Measurements from ENCODE around the gene APBA1. TPM values are rescaled to one million over a fixed set of nuclear protein-coding genes. Genes with fewer than 3 reads are reported as not detected.

The APBA1 gene
- total RNA-seq, 1 experiment from 2014 or later = not detected

DNA sequence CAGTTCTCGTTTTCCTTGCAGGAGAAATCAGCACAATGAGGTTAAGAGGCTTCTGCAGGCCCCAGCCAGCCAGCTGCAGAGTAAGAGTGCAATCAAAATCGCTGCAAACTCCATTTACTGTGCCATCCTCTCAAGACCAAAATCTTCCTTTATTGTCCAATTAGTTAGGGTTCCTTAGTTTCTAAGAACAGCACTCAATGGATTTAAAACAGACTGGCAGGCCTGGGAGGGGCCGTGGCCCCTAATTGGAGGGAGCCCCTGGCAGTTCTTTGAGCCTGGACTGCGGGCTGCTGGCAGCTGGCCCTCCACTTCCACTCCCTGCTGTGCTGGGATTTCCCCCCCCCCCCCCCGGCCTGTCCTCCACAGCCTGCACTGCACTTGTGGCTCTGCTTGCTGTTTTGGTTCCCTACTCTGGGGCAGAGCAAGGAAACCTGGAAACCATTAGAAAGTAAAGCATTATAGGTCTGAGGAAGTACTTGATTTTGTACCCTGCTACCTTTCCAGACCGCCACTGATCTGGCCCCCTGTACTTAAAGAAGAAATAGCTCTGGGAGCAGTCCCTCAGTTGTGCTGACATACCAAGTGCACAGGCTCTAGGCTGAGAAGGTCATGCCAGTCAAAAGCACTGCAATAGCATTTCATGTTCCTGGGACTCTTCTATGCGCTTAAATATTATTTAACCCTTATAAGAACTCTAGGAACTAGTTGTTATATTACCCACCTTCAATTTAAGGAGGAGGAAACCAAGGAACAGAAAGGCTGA lies 129.0 kb downstream of the APBA1 start:
- Histone ChIP-seq H3K27me3 (ENCODE audit: low read length) (no peaks in the 10 kb centered on the region), H3K9ac (ENCODE audit: low read length) (no peak overlapping the region), H3K9me2 (replicated peaks; ENCODE audit: insufficient read depth, low read length) (no peaks in the 10 kb centered on the region), H4K20me1 (ENCODE audit: insufficient read depth, low read depth, low read length) (no peaks in the 10 kb centered on the region), H3K27ac (ENCODE audit: low read length) (no peak overlapping the region), H3K9me3 (ENCODE audit: low read length) (no peaks in the 10 kb centered on the region), H3K36me3 (ENCODE audit: insufficient read depth, low read length) (no peaks in the 10 kb centered on the region), H3K79me2 (ENCODE audit: low read length) (no peaks in the 10 kb centered on the region), H3K4me3 (ENCODE audit: low read length) (no peak overlapping the region), H3K4me1 (ENCODE audit: low read length) (no peaks in the 10 kb centered on the region), H2AFZ (ENCODE audit: low read length) (no peak overlapping the region), H3K4me2 (ENCODE audit: low read depth, low read length, poor library complexity, severe bottlenecking) (no peak overlapping the region)
- DNase-seq = no peak

DNA sequence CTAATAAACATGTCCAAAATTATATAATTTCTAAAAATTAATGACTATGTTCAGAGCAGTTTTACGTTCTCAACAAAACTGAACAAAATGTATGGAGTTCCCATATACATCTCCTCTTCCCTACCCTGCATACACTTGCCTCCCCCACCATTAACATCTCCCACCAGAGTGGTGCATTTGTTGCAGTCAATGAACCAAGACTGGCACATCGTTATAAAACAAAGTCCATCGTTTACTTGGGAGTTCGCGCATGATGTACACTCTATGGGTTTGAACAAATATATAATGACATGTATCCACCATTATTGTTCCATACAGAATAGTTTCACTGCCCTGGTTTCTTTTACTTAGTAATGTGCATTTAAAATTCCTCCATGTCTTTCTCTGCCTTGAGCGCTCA lies 130.1 kb downstream of the APBA1 start:
- Histone ChIP-seq H3K4me2 (ENCODE audit: low read depth, low read length, poor library complexity, severe bottlenecking) (no peak overlapping the region), H2AFZ (ENCODE audit: low read length) (no peak overlapping the region), H3K4me3 (ENCODE audit: low read length) (no peak overlapping the region), H3K9me2 (replicated peaks; ENCODE audit: insufficient read depth, low read length) (no peaks in the 10 kb centered on the region), H3K79me2 (ENCODE audit: low read length) (no peaks in the 10 kb centered on the region), H3K9ac (ENCODE audit: low read length) (no peak overlapping the region), H4K20me1 (ENCODE audit: insufficient read depth, low read depth, low read length) (no peaks in the 10 kb centered on the region), H3K36me3 (ENCODE audit: insufficient read depth, low read length) (no peaks in the 10 kb centered on the region), H3K4me1 (ENCODE audit: low read length) (no peaks in the 10 kb centered on the region), H3K27ac (ENCODE audit: low read length) (no peak overlapping the region), H3K9me3 (ENCODE audit: low read length) (no peaks in the 10 kb centered on the region), H3K27me3 (ENCODE audit: low read length) (no peaks in the 10 kb centered on the region)
- no peak for DNase-seq

DNA sequence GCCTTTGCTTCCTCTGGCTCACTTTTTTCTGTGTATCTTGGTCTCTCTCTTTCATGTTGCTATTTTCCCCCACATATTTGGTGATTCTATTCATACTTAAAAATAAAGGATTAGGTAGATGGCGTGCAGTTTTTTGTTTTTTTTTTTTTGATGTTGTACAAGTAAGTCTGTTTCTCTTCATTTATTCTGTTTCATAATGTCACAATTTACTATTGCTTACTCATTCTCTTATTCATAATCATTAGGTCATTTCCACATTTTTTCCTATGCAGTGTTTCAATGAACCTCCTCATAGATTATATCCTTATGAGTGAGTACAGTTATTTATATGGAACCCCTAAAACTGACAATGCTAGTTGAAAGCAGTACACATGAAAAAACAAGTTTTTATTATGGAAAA lies 136.3 kb downstream of the APBA1 start:
- no peaks in the 10 kb centered on the region for H3K9me3 ChIP-seq (ENCODE audit: low read length)
- H3K36me3 ChIP-seq (ENCODE audit: insufficient read depth, low read length) = no peaks in the 10 kb centered on the region
- no peak for DNase-seq
- H3K9me2 ChIP-seq (replicated peaks; ENCODE audit: insufficient read depth, low read length) = no peaks in the 10 kb centered on the region
- no peak overlapping the region for H3K4me2 ChIP-seq (ENCODE audit: low read depth, low read length, poor library complexity, severe bottlenecking)
- H4K20me1 ChIP-seq (ENCODE audit: insufficient read depth, low read depth, low read length) = no peaks in the 10 kb centered on the region
- H3K27me3 ChIP-seq (ENCODE audit: low read length) = no peaks in the 10 kb centered on the region
- no peak overlapping the region for H2AFZ ChIP-seq (ENCODE audit: low read length)
- H3K79me2 ChIP-seq (ENCODE audit: low read length) = no peaks in the 10 kb centered on the region
- H3K4me3 ChIP-seq (ENCODE audit: low read length) = no peak overlapping the region
- H3K4me1 ChIP-seq (ENCODE audit: low read length) = no peaks in the 10 kb centered on the region
- no peak overlapping the region for H3K27ac ChIP-seq (ENCODE audit: low read length)
- H3K9ac ChIP-seq (ENCODE audit: low read length) = no peak overlapping the region

DNA sequence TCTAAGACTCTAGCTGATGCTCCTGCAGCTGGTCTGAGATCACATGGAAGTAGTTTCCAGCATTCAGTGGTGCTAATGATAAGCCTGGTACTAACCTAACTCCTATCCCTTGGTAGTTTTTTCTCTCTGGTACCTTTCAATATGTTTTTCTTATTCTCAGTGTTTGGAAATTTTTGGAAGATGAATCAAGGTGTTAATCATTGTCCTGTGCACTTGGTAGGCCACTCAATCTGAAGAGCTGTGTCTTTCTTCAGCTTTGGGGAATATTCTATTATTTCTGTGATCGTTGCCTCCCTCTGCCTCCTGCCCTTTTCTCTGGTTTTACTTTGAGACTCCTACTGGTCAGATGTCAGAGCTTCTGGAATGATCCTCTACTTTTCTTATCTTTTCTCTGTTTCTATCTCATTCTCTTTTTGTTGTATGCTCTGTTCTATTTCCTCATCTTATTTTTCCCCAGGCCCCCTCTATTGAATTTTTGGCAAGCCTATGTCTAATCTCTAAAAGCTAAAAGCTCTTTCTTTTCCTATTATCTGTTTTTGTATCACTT lies 136.8 kb downstream of the APBA1 start:
- H3K9me3 ChIP-seq (ENCODE audit: low read length) = no peaks in the 10 kb centered on the region
- H3K4me2 ChIP-seq (ENCODE audit: low read depth, low read length, poor library complexity, severe bottlenecking) = no peak overlapping the region
- H3K27ac ChIP-seq (ENCODE audit: low read length) = no peak overlapping the region
- no peaks in the 10 kb centered on the region for H3K79me2 ChIP-seq (ENCODE audit: low read length)
- H3K4me3 ChIP-seq (ENCODE audit: low read length) = no peak overlapping the region
- H3K9me2 ChIP-seq (replicated peaks; ENCODE audit: insufficient read depth, low read length) = no peaks in the 10 kb centered on the region
- no peaks in the 10 kb centered on the region for H3K4me1 ChIP-seq (ENCODE audit: low read length)
- H3K27me3 ChIP-seq (ENCODE audit: low read length) = no peaks in the 10 kb centered on the region
- no peak overlapping the region for H2AFZ ChIP-seq (ENCODE audit: low read length)
- no peak for DNase-seq
- no peaks in the 10 kb centered on the region for H4K20me1 ChIP-seq (ENCODE audit: insufficient read depth, low read depth, low read length)
- H3K36me3 ChIP-seq (ENCODE audit: insufficient read depth, low read length) = no peaks in the 10 kb centered on the region
- no peak overlapping the region for H3K9ac ChIP-seq (ENCODE audit: low read length)

DNA sequence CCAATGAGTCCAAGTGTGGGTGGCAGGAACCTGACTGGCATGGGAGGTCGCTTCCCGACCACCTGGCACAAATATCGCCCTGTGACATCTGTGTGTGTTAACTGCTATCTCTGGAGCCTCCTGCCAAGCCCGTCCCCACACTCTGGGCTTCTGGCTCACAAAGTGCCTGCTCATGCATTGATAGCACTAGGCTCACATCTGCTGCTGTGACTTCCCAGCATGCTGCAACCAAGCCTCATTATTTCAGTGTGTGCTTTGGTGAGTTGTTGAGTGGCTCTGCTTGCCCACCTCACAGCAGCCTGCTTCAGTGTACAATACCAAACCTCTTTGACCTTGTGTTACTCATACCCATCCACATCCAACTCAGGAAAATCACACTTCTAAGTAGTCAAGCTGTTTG lies 139.8 kb downstream of the APBA1 start:
- Histone ChIP-seq H3K27ac (ENCODE audit: low read length) (no peak overlapping the region), H3K36me3 (ENCODE audit: insufficient read depth, low read length) (no peaks in the 10 kb centered on the region), H3K4me3 (ENCODE audit: low read length) (no peak overlapping the region), H2AFZ (ENCODE audit: low read length) (no peak overlapping the region), H3K27me3 (ENCODE audit: low read length) (no peaks in the 10 kb centered on the region), H3K9me3 (ENCODE audit: low read length) (no peaks in the 10 kb centered on the region), H3K4me2 (ENCODE audit: low read depth, low read length, poor library complexity, severe bottlenecking) (no peak overlapping the region), H3K4me1 (ENCODE audit: low read length) (no peaks in the 10 kb centered on the region), H3K9ac (ENCODE audit: low read length) (no peak overlapping the region), H4K20me1 (ENCODE audit: insufficient read depth, low read depth, low read length) (no peaks in the 10 kb centered on the region), H3K9me2 (replicated peaks; ENCODE audit: insufficient read depth, low read length) (no peaks in the 10 kb centered on the region), H3K79me2 (ENCODE audit: low read length) (no peaks in the 10 kb centered on the region)
- DNase-seq = no peak

DNA sequence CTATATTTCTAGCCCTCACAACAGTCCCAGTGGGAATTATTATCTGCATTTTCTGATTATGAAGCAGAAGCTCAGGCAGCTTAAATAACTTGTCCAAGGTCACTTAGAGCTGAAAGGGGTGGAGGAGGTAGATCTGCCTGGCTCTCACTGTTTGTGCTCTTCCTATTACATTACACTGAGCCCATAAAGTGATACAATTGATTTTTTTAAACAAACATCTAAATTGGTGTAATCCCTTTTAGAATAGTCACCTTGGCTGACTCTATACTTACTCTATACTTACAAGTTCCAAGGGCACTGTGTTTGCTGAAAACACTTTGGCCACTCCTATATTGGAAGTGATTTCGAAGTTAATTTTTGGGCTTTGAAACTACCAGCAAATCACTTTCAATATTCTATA lies 144.7 kb downstream of the APBA1 start:
- Histone ChIP-seq H3K4me2 (ENCODE audit: low read depth, low read length, poor library complexity, severe bottlenecking) (no peak overlapping the region), H3K27me3 (ENCODE audit: low read length) (no peaks in the 10 kb centered on the region), H3K9ac (ENCODE audit: low read length) (no peak overlapping the region), H4K20me1 (ENCODE audit: insufficient read depth, low read depth, low read length) (no peaks in the 10 kb centered on the region), H3K9me3 (ENCODE audit: low read length) (no peaks in the 10 kb centered on the region), H3K27ac (ENCODE audit: low read length) (no peak overlapping the region), H3K36me3 (ENCODE audit: insufficient read depth, low read length) (no peaks in the 10 kb centered on the region), H3K79me2 (ENCODE audit: low read length) (no peaks in the 10 kb centered on the region), H3K9me2 (replicated peaks; ENCODE audit: insufficient read depth, low read length) (no peaks in the 10 kb centered on the region), H3K4me3 (ENCODE audit: low read length) (no peak overlapping the region), H3K4me1 (ENCODE audit: low read length) (no peaks in the 10 kb centered on the region), H2AFZ (ENCODE audit: low read length) (no peak overlapping the region)
- DNase-seq = no peak

DNA sequence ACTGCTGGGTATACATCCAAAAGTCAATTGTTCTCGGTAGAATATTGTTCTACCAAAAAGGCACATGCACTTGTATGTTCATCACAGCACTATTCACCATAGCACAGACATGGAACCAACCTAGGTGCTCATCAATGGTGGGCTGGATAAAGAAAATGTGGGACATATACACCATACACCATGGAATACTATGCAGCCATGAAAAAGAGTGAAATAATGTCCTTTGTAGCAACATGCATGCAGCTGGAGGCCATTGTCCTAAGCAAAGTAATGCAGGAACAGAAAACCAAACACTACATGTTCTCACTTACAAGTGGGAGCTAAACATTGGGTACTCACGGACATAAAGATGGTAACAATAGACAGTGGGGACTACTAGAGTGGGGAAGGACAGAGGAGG lies 145.5 kb downstream of the APBA1 start:
- Histone ChIP-seq H4K20me1 (ENCODE audit: insufficient read depth, low read depth, low read length) (no peaks in the 10 kb centered on the region), H3K27me3 (ENCODE audit: low read length) (no peaks in the 10 kb centered on the region), H3K9me3 (ENCODE audit: low read length) (no peaks in the 10 kb centered on the region), H3K36me3 (ENCODE audit: insufficient read depth, low read length) (no peaks in the 10 kb centered on the region), H3K4me3 (ENCODE audit: low read length) (no peak overlapping the region), H3K9ac (ENCODE audit: low read length) (no peak overlapping the region), H3K4me2 (ENCODE audit: low read depth, low read length, poor library complexity, severe bottlenecking) (no peak overlapping the region), H3K79me2 (ENCODE audit: low read length) (no peaks in the 10 kb centered on the region), H3K4me1 (ENCODE audit: low read length) (no peaks in the 10 kb centered on the region), H2AFZ (ENCODE audit: low read length) (no peak overlapping the region), H3K27ac (ENCODE audit: low read length) (no peak overlapping the region), H3K9me2 (replicated peaks; ENCODE audit: insufficient read depth, low read length) (no peaks in the 10 kb centered on the region)
- no peak for DNase-seq

DNA sequence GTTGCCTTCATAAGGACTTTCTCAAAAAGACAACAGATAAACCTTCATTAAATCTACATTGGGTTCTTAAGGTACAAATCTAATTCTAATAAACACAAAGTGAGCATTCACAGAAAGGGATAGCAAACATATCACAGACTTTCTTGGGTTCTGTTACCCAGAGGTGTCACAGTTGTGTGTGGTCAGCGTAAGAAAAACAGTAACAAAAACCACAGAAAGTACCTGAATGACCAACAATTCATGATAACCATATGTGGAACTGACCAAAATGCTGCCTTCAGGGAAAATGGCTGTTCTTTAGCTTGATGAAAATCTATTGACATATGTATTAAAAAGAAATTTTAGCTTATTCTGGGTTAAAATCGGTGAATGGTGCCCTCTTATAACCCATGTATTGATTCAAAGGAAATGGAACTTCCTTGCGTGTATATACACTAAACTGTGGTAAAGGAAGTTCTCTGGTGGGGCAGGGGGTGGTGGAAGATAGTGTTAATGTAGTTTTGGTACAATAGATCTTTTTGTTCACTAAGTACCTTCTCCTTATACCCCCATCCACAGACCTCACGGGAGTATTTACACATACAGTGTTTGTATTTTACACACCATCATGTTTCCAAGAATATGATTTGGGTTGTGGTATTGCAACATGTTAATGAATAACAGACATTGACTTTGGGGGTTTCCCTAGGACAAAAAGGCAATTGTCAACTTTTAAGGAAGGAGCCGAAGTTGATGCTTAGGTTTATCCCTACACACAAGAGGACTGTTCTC lies 152.5 kb downstream of the APBA1 start:
- Histone ChIP-seq H2AFZ (ENCODE audit: low read length) (no peak overlapping the region), H3K9ac (ENCODE audit: low read length) (no peak overlapping the region), H3K4me2 (ENCODE audit: low read depth, low read length, poor library complexity, severe bottlenecking) (no peak overlapping the region), H4K20me1 (ENCODE audit: insufficient read depth, low read depth, low read length) (no peaks in the 10 kb centered on the region), H3K9me3 (ENCODE audit: low read length) (no peaks in the 10 kb centered on the region), H3K4me3 (ENCODE audit: low read length) (no peak overlapping the region), H3K27ac (ENCODE audit: low read length) (no peak overlapping the region), H3K9me2 (replicated peaks; ENCODE audit: insufficient read depth, low read length) (no peaks in the 10 kb centered on the region), H3K79me2 (ENCODE audit: low read length) (no peaks in the 10 kb centered on the region), H3K4me1 (ENCODE audit: low read length) (no peaks in the 10 kb centered on the region), H3K36me3 (ENCODE audit: insufficient read depth, low read length) (no peaks in the 10 kb centered on the region), H3K27me3 (ENCODE audit: low read length) (no peaks in the 10 kb centered on the region)
- no peak for DNase-seq

Data from Karpas-422 (cell line).